Stomach (tissue), 9 donors: Measurements from ENCODE around the gene PAFAH1B1. TPM values are rescaled to one million over a fixed set of nuclear protein-coding genes. Genes with fewer than 3 reads are reported as not detected.
"Not testable (repeated sequence)": the region's sequence is repeated elsewhere in the genome, so short reads cannot be mapped to it uniquely, and the experiment has no call there.

Source experiments
- DNase-seq, 2 donors: peaks; one replicate each; pipeline versions ENCODE4 v3.0.0 to v3.0.0-alpha.2; 2013 to 2019
- H3K27ac ChIP-seq, 5 donors: fragments of 200-600 bp in 4 of 5; sonication (generic) in 4 of 5; one replicate each; pipeline ENCODE4 v1.5.1; 2013 to 2019; ENCODE audit warnings: mild to moderate bottlenecking in 1 of 5, moderate library complexity in 1 of 5
- H3K27me3 ChIP-seq, 3 donors: fragments of 200-600 bp; sonication (generic); one replicate each; pipeline ENCODE4 v1.5.1; 2017 to 2019; ENCODE audit warnings: mixed run types in 1 of 3
- H3K36me3 ChIP-seq, 4 donors: fragments of 200-600 bp; sonication (generic); 1 replicate in 3 of 4; 2 replicates in 1 of 4; pipeline ENCODE4 v1.5.1; 2016 to 2019
- H3K4me1 ChIP-seq, 4 donors: fragments of 200-600 bp; sonication (generic); one replicate each; pipeline ENCODE4 v1.5.1; 2016 to 2019
- H3K4me3 ChIP-seq, 4 donors: fragments of 200-600 bp; sonication (generic) in 3 of 4; one replicate each; pipeline ENCODE4 v1.5.1; 2016 to 2019; ENCODE audit warnings: mild to moderate bottlenecking in 1 of 4
- H3K9me3 ChIP-seq, 4 donors: fragments of 200-600 bp; sonication (generic); one replicate each; pipeline ENCODE4 v1.5.1; 2016 to 2019
- CTCF ChIP-seq, 7 experiments: fragments of 450-650 bp in 4 of 7; fragments of 200-600 bp in 3 of 7; sonication (generic) in 3 of 7; IDR thresholded peaks; one replicate each; pipeline ENCODE4 v1.5.1; 2016 to 2019; ENCODE audit warnings: antibody characterized with exemption in 7 of 7, control low read depth in 2 of 7, mild to moderate bottlenecking in 1 of 7
- EP300 ChIP-seq: sonication (generic); formaldehyde crosslinking; IDR thresholded peaks from one replicate; pipeline ENCODE4 v1.6.1; 2017; ENCODE audit warnings: antibody characterized with exemption
- POLR2A ChIP-seq, 4 donors: fragments of 450-650 bp; IDR thresholded peaks; one replicate each; pipeline ENCODE4 v1.6.1; 2016; ENCODE audit warnings: antibody characterized with exemption in 4 of 4, control low read depth in 2 of 4, mild to moderate bottlenecking in 1 of 4, moderate library complexity in 1 of 4
- POLR2AphosphoS5 ChIP-seq, 3 donors: sonication (generic); formaldehyde crosslinking; IDR thresholded peaks; one replicate each; pipeline ENCODE4 v1.6.1; 2016; ENCODE audit warnings: antibody characterized with exemption in 3 of 3
- WGBS, 5 donors: extraction: QIAGEN DNeasy Blood & Tissue Kit in 3 of 5; methylation state at CpG; one replicate each; pipeline versions ENCODE4 v1.1.5 to v1.1.7; 2013 to 2018; 5-methylcytosine and 5-hydroxymethylcytosine counted together
- intact Hi-C: fragments of 100-400 bp; cut with DNase I; formaldehyde crosslinking; loops from one replicate; pipeline ENCODE4 v1.15.1; 2023; ENCODE audit warnings: low total_unique reads
- polyA plus RNA-seq, 3 donors: library from polyadenylated mRNA; stranded (reverse); fragments of 200-250 nt; gene quantifications; one replicate each; pipeline ENCODE4 v1.2.3, GENCODE V29; 2013
- total RNA-seq, 5 donors: library from RNA; depleted of rRNA; stranded (reverse); fragments of >200 nt; gene quantifications; one replicate each; pipeline versions ENCODE4 v1.1.0 to v1.2.3, GENCODE V29; 2014 to 2016
- donor health status: healthy with polysubstance abuse.
- donor health status: Bipolar disorder and iron deficiency.
- donor health status: healthy.

Gene PAFAH1B1
- total and polyA plus RNA-seq, 8 donors: 22.5 to 264 (median 50.7) TPM

- peaks cover 0 to 15% (median 8%) of the 10 kb centered on the region in 4 donors for H3K36me3 ChIP-seq
- no peaks in the 10 kb centered on the region for H3K9me3 ChIP-seq
- WGBS, 5 donors: 64 to 86% (median 85%) methylated on average over 10 of the region's 10 CpGs
- no peak for DNase-seq
- no peak overlapping the region for H3K4me3 ChIP-seq
- intact Hi-C loops: loop anchor here (10.0 kb wide), 1 partner anchor 50 kb away; no protein-coding TSS in a partner anchor
- peaks cover 4 to 95% (median 52%) of the 10 kb centered on the region in 4 donors for H3K4me1 ChIP-seq
- H3K27me3 ChIP-seq: no peaks in the 10 kb centered on the region
- TF ChIP-seq EP300 (no peak), POLR2AphosphoS5 (IDR thresholded peaks at IDR 0.05) (no peak), POLR2A (IDR thresholded peaks at IDR 0.05) (no peak)
- H3K27ac ChIP-seq: peak overlapping the region in 1 of 5 donors; percentile 11
Measured at GRCh38 chr17:2624292-2624731, 30.9 kb downstream of the PAFAH1B1 start.

- H3K4me3 ChIP-seq, DNase-seq, H3K27ac ChIP-seq, H3K27me3 ChIP-seq, H3K9me3 ChIP-seq: not testable (repeated sequence)
- peaks cover 0 to 14% (median 8%) of the 10 kb centered on the region in 4 donors for H3K36me3 ChIP-seq
- WGBS, 5 donors: 92 to 95% (median 93%) methylated on average over 7 of the region's 7 CpGs
- intact Hi-C loops: loop anchor here (10.0 kb wide), 1 partner anchor 48 kb away; no protein-coding TSS in a partner anchor
- peaks cover 10 to 93% (median 59%) of the 10 kb centered on the region in 4 donors for H3K4me1 ChIP-seq
Measured at GRCh38 chr17:2626626-2627219, 33.3 kb downstream of the PAFAH1B1 start.

- H3K4me1 ChIP-seq: peaks cover 10 to 93% (median 54%) of the 10 kb centered on the region in 4 donors
- 45 to 71% (median 63%) methylated on average over 2 of the region's 2 CpGs for WGBS, 5 donors
- not testable (repeated sequence) for H3K36me3 ChIP-seq, DNase-seq, H3K9me3 ChIP-seq, H3K27me3 ChIP-seq, H3K4me3 ChIP-seq, H3K27ac ChIP-seq
- intact Hi-C loops: loop anchor here (10.0 kb wide), 1 partner anchor 46 kb away; no protein-coding TSS in a partner anchor
Measured at GRCh38 chr17:2628922-2629321, 35.5 kb downstream of the PAFAH1B1 start.

GRCh38 chr17:2631211-2631610 is 37.8 kb downstream of the PAFAH1B1 start:
- H3K9me3 ChIP-seq: no peaks in the 10 kb centered on the region
- no peak overlapping the region for H3K27ac ChIP-seq
- TF ChIP-seq POLR2AphosphoS5 (IDR thresholded peaks at IDR 0.05) (no peak), POLR2A (IDR thresholded peaks at IDR 0.05) (no peak), CTCF (IDR thresholded peaks at IDR 0.05) (no peak), EP300 (no peak)
- peaks cover 0 to 7% (median 0%) of the 10 kb centered on the region in 4 donors for H3K36me3 ChIP-seq
- H3K4me3 ChIP-seq: no peak overlapping the region
- DNase-seq: no peak
- intact Hi-C loops: no loop called here
- peaks cover 22 to 94% (median 52%) of the 10 kb centered on the region in 4 donors for H3K4me1 ChIP-seq
- H3K27me3 ChIP-seq: no peaks in the 10 kb centered on the region
- WGBS, 5 donors: 76 to 90% (median 76%) methylated on average over 9 of the region's 9 CpGs

GRCh38 chr17:2634361-2634960 is 41.0 kb downstream of the PAFAH1B1 start:
- peak; percentile 38 to 58 for DNase-seq
- TF ChIP-seq POLR2A (IDR thresholded peaks at IDR 0.05) (no peak), POLR2AphosphoS5 (IDR thresholded peaks at IDR 0.05) (peak in 1 of 3 donors; percentile 50)
- intact Hi-C loops: no loop called here
- WGBS, 5 donors: 36 to 59% (median 47%) methylated on average over 9 of the region's 9 CpGs
- H3K4me3 ChIP-seq: no peak overlapping the region
- no peaks in the 10 kb centered on the region for H3K27me3 ChIP-seq
- H3K27ac ChIP-seq: peak overlapping the region; percentile 0 to 64 (median 51)
- no peaks in the 10 kb centered on the region for H3K9me3 ChIP-seq
- peaks cover 5 to 30% (median 14%) of the 10 kb centered on the region in 4 donors for H3K36me3 ChIP-seq
- H3K4me1 ChIP-seq: peaks cover 19 to 75% (median 47%) of the 10 kb centered on the region in 4 donors

- 79 to 94% (median 87%) methylated on average over 3 of the region's 3 CpGs for WGBS, 5 donors
- Histone ChIP-seq H3K27ac (peak overlapping the region in 3 of 5 donors; percentile 25 to 58 (median 51)), H3K4me1 (peaks cover 19 to 67% (median 44%) of the 10 kb centered on the region in 4 donors)
Measured at GRCh38 chr17:2635241-2635640, 41.8 kb downstream of the PAFAH1B1 start.

More at GRCh38 chr17:2635241-2635640, 41.8 kb downstream of the PAFAH1B1 start:
- no peak overlapping the region for H3K4me3 ChIP-seq
- peaks cover 5 to 36% (median 22%) of the 10 kb centered on the region in 4 donors for H3K36me3 ChIP-seq
- DNase-seq: no peak
- TF ChIP-seq POLR2A (IDR thresholded peaks at IDR 0.05) (no peak), EP300 (no peak), POLR2AphosphoS5 (IDR thresholded peaks at IDR 0.05) (no peak), CTCF (IDR thresholded peaks at IDR 0.05) (no peak)
- H3K9me3 ChIP-seq: no peaks in the 10 kb centered on the region
- intact Hi-C loops: no loop called here
- H3K27me3 ChIP-seq: no peaks in the 10 kb centered on the region
